Activated CD8-positive, alpha-beta memory T cell treated with anti-CD3 and anti-CD28 coated beads, Interleukin-2, amount 50 U/mL, for 1 hour (primary cell): ENCODE results near the gene RAB11FIP4.

Source experiments
- DNase-seq: peaks from one replicate; pipeline ENCODE4 v3.0.0-alpha.2; 2020; ENCODE audit errors: extremely low read depth

RAB11FIP4 gene

GRCh38 chr17:31587462-31587861, 196.0 kb downstream of the RAB11FIP4 start:
- DNase-seq: no peak
